H9 (cell line): Measurements from ENCODE around the gene CREB5. TPM values are rescaled to one million over a fixed set of nuclear protein-coding genes. Genes with fewer than 3 reads are reported as not detected.

Experiments used
- DNase-seq: peaks from one replicate; pipeline ENCODE4 v3.0.0-alpha.2; 2017
- H2AFZ ChIP-seq: one replicate; pipeline ENCODE4 v1.6.1; 2013; ENCODE audit warnings: mild to moderate bottlenecking, low read length, control low read depth, moderate library complexity
- H2AK5ac ChIP-seq: 2 replicates; pipeline ENCODE4 v1.6.1; 2013; ENCODE audit warnings: low read length, control low read depth, mixed read lengths; ENCODE audit not compliant: insufficient read length
- H2BK120ac ChIP-seq: one replicate; pipeline ENCODE4 v1.6.1; 2013; ENCODE audit warnings: low read depth, mild to moderate bottlenecking, low read length, control low read depth, inconsistent platforms; ENCODE audit not compliant: poor library complexity, severe bottlenecking
- H2BK12ac ChIP-seq: 2 replicates; pipeline ENCODE4 v1.6.1; 2013; ENCODE audit warnings: low read length, control low read depth, mixed read lengths, low read depth; ENCODE audit not compliant: insufficient read length
- H2BK15ac ChIP-seq: 2 replicates; pipeline ENCODE4 v1.6.1; 2013; ENCODE audit warnings: low read depth, low read length, control low read depth
- H2BK20ac ChIP-seq: one replicate; pipeline ENCODE4 v1.6.1; 2013; ENCODE audit warnings: low read depth, mild to moderate bottlenecking, low read length, control low read depth, inconsistent platforms; ENCODE audit not compliant: poor library complexity, severe bottlenecking
- H2BK5ac ChIP-seq: 2 replicates; pipeline ENCODE4 v1.6.1; 2013; ENCODE audit warnings: low read length, control low read depth, mixed read lengths; ENCODE audit not compliant: insufficient read length
- H3K14ac ChIP-seq: 2 replicates; pipeline ENCODE4 v1.6.1; 2013; ENCODE audit warnings: low read length, control low read depth; ENCODE audit not compliant: insufficient read depth
- H3K18ac ChIP-seq: 2 replicates; pipeline ENCODE4 v1.6.1; 2013; ENCODE audit warnings: low read depth, mild to moderate bottlenecking, mixed read lengths, low read length, control low read depth; ENCODE audit not compliant: insufficient read length
- H3K23ac ChIP-seq: 2 replicates; pipeline ENCODE4 v1.6.1; 2013; ENCODE audit warnings: low read length, control low read depth, mixed read lengths, low read depth; ENCODE audit not compliant: insufficient read length
- H3K23me2 ChIP-seq: 2 replicates; pipeline ENCODE4 v1.6.1; 2013; ENCODE audit warnings: low read depth, mild to moderate bottlenecking, mixed read lengths, low read length, control low read depth; ENCODE audit not compliant: insufficient read length, poor library complexity, severe bottlenecking
- H3K27ac ChIP-seq: 2 replicates; pipeline ENCODE4 v1.5.1; 2013; ENCODE audit warnings: low read length, control low read depth, mixed read lengths, low read depth; ENCODE audit not compliant: insufficient read length
- H3K27me3 ChIP-seq: 2 replicates; pipeline ENCODE4 v1.6.1; 2013; ENCODE audit warnings: low read length, control low read depth, inconsistent platforms; ENCODE audit not compliant: insufficient read depth
- H3K4ac ChIP-seq: 2 replicates; pipeline ENCODE4 v1.6.1; 2013; ENCODE audit warnings: low read depth, mild to moderate bottlenecking, control low read depth, inconsistent platforms, low read length, moderate library complexity
- H3K4me1 ChIP-seq: 2 replicates; pipeline ENCODE4 v1.6.1; 2013; ENCODE audit warnings: low read length, control low read depth, inconsistent platforms; ENCODE audit not compliant: insufficient read depth
- H3K4me2 ChIP-seq: 2 replicates; pipeline ENCODE4 v1.6.1; 2013; ENCODE audit warnings: low read length, control low read depth, mixed read lengths; ENCODE audit not compliant: insufficient read length, insufficient read depth
- H3K56ac ChIP-seq: 2 replicates; pipeline ENCODE4 v1.6.1; 2013; ENCODE audit warnings: low read depth, mild to moderate bottlenecking, mixed read lengths, low read length, control low read depth; ENCODE audit not compliant: insufficient read length
- H3K79me1 ChIP-seq: 2 replicates; pipeline ENCODE4 v1.6.1; 2013; ENCODE audit warnings: low read depth, mild to moderate bottlenecking, moderate library complexity, low read length, control low read depth, inconsistent platforms; ENCODE audit not compliant: insufficient read depth, poor library complexity, severe bottlenecking
- H3K79me2 ChIP-seq: 2 replicates; pipeline ENCODE4 v1.6.1; 2013; ENCODE audit warnings: low read length, control low read depth, inconsistent platforms; ENCODE audit not compliant: insufficient read depth
- H3K9ac ChIP-seq: 2 replicates; pipeline ENCODE4 v1.6.1; 2013; ENCODE audit warnings: low read length, control low read depth, mixed read lengths; ENCODE audit not compliant: insufficient read length; ENCODE audit errors: extremely low read depth
- H3K9me3 ChIP-seq: one replicate; pipeline ENCODE4 v1.6.1; 2013; ENCODE audit warnings: low read depth, low read length, inconsistent platforms; ENCODE audit not compliant: control insufficient read depth
- H3T11ph ChIP-seq: one replicate; pipeline ENCODE4 v1.6.1; 2013; ENCODE audit warnings: mild to moderate bottlenecking, low read length, control low read depth, inconsistent platforms
- H4K20me1 ChIP-seq: one replicate; pipeline ENCODE4 v1.6.1; 2013; ENCODE audit not compliant: control insufficient read depth, insufficient read length, insufficient read depth
- H4K5ac ChIP-seq: 2 replicates; pipeline ENCODE4 v1.6.1; 2013; ENCODE audit warnings: low read depth, mild to moderate bottlenecking, mixed read lengths, low read length, control low read depth; ENCODE audit not compliant: insufficient read length
- H4K8ac ChIP-seq: replicated peaks from 2 replicates; pipeline ENCODE4 v1.6.1; 2013; ENCODE audit warnings: low read length, control low read depth, mixed read lengths, low read depth; ENCODE audit not compliant: insufficient read length
- H4K91ac ChIP-seq: 2 replicates; pipeline ENCODE4 v1.6.1; 2013; ENCODE audit warnings: low read depth, mild to moderate bottlenecking, moderate library complexity, mixed read lengths, low read length, control low read depth; ENCODE audit not compliant: insufficient read length
- H3K27ac Mint-ChIP-seq, 3 experiments: 2 replicates in 2 of 3; 3 replicates in 1 of 3; pipeline ENCODE4 v1.8.0; 2020 to 2021; ENCODE audit warnings: mixed read lengths in 3 of 3, mild to moderate bottlenecking in 1 of 3, moderate library complexity in 1 of 3
- H3K27me3 Mint-ChIP-seq: 2 replicates; pipeline ENCODE4 v1.8.0; 2021; ENCODE audit warnings: low read depth, mild to moderate bottlenecking, moderate library complexity, mixed read lengths
- H3K36me3 Mint-ChIP-seq, 3 experiments: 2 replicates in 2 of 3; 3 replicates in 1 of 3; pipeline ENCODE4 v1.8.0; 2020 to 2021; ENCODE audit warnings: low read depth in 3 of 3, mixed read lengths in 3 of 3; ENCODE audit not compliant: insufficient read depth in 1 of 3
- H3K4me1 Mint-ChIP-seq, 2 experiments: 2 replicates each; pipeline ENCODE4 v1.8.0; 2020; ENCODE audit warnings: mixed read lengths in 2 of 2
- H3K4me3 Mint-ChIP-seq, 2 experiments: 2 replicates in 1 of 2; 3 replicates in 1 of 2; pipeline ENCODE4 v1.8.0; 2020 to 2021; ENCODE audit warnings: mild to moderate bottlenecking in 2 of 2, mixed read lengths in 2 of 2, moderate library complexity in 1 of 2
- H3K9me3 Mint-ChIP-seq, 2 experiments: 2 replicates in 1 of 2; 3 replicates in 1 of 2; pipeline ENCODE4 v1.8.0; 2020; ENCODE audit warnings: mild to moderate bottlenecking in 2 of 2, mixed read lengths in 2 of 2, moderate library complexity in 1 of 2
- WGBS: extraction: QIAGEN DNeasy Blood & Tissue Kit; methylation state at CpG from one replicate; pipeline ENCODE4 v1.1.7; 2013; ENCODE audit warnings: missing lambda C conversion rate, low lambda C conversion rate, mixed read lengths; ENCODE audit not compliant: insufficient read length; ENCODE audit errors: extremely low coverage; 5-methylcytosine and 5-hydroxymethylcytosine counted together
- total RNA-seq: library from RNA; stranded (reverse); gene quantifications from 2 replicates; pipeline ENCODE4 v1.2.1, GENCODE V29; 2021
- TF ChIP-seq, protein P1 (sequence below): fragments of 200-600 bp; sonication (generic); conservative IDR thresholded peaks from 3 replicates; pipeline ENCODE4 v1.8.0; 2021; ENCODE audit warnings: antibody characterized with exemption, mild to moderate bottlenecking

The CREB5 gene
- total RNA-seq, 1 experiment from 2014 or later, result 4.0 TPM

DNA sequence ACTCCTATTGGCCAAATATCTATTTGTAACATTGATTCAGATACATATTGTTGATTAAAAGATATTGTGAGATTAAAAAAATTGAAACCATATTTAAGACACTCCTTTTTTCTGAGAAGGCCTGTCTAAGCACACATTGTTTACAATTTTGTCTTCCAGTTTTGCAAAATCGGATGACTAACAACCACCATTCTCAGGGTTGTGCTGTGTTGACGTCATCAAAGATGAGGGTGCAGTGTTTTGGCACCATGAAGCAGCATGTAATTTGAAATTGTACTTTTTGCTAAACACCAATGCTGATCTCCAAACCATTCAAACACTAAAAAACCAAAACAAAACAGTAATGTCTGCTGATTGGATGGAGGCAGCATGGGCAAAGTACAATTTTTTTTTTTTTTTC, 7.4 kb downstream of the CREB5 start:
- Histone ChIP-seq H3K23ac (no peak overlapping the region), H2AFZ (no peak overlapping the region), H2BK120ac (no peak overlapping the region), H3K14ac (no peak overlapping the region), H2BK12ac (no peak overlapping the region), H2BK20ac (no peak overlapping the region), H4K20me1 (no peaks in the 10 kb centered on the region), H3K56ac (no peak overlapping the region), H3K18ac (no peak overlapping the region), H2AK5ac (no peak overlapping the region), H3K9ac (no peak overlapping the region), H3K23me2 (no peaks in the 10 kb centered on the region), H4K8ac (no peak overlapping the region), H2BK5ac (no peak overlapping the region), H3K79me2 (no peaks in the 10 kb centered on the region), H2BK15ac (no peak overlapping the region), H3K4ac (no peak overlapping the region), H3K27me3 (no peaks in the 10 kb centered on the region), H3K79me1 (no peaks in the 10 kb centered on the region), H3K9me3 (no peaks in the 10 kb centered on the region), H4K5ac (no peak overlapping the region), H3K4me2 (no peak overlapping the region), H3T11ph (no peak overlapping the region), H3K27ac (no peak overlapping the region), H3K4me1 (no peaks in the 10 kb centered on the region), H4K91ac (no peak overlapping the region)
- no peak for DNase-seq
- Mint-ChIP-seq H3K27me3 (no peaks in the 10 kb centered on the region), H3K4me1 (peaks cover 0 to 4% of the 10 kb centered on the region in 2 experiments; a peak in 1 of 4 replicates), H3K4me3 (no peak overlapping the region), H3K9me3 (no peaks in the 10 kb centered on the region), H3K36me3 (no peaks in the 10 kb centered on the region), H3K27ac (no peak overlapping the region)
- no CpG with 5 or more reads among the region's 2 CpGs for WGBS
- TF ChIP-seq, protein P1, sequence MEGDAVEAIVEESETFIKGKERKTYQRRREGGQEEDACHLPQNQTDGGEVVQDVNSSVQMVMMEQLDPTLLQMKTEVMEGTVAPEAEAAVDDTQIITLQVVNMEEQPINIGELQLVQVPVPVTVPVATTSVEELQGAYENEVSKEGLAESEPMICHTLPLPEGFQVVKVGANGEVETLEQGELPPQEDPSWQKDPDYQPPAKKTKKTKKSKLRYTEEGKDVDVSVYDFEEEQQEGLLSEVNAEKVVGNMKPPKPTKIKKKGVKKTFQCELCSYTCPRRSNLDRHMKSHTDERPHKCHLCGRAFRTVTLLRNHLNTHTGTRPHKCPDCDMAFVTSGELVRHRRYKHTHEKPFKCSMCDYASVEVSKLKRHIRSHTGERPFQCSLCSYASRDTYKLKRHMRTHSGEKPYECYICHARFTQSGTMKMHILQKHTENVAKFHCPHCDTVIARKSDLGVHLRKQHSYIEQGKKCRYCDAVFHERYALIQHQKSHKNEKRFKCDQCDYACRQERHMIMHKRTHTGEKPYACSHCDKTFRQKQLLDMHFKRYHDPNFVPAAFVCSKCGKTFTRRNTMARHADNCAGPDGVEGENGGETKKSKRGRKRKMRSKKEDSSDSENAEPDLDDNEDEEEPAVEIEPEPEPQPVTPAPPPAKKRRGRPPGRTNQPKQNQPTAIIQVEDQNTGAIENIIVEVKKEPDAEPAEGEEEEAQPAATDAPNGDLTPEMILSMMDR, result no peak
